ENCODE measurements around the gene DNAJC18. TPM values are rescaled to one million over a fixed set of nuclear protein-coding genes. Genes with fewer than 3 reads are reported as not detected.

DNAJC18 gene
- total and polyA plus RNA-seq, 2 of the 4 experiments (the other 2 are of a cell fraction): 8.5 to 11.1 TPM

- Histone ChIP-seq H2BK120ac (ENCODE audit: low read depth, low read length) (no peak overlapping the region), H4K20me1 (ENCODE audit: insufficient read depth, low read length) (peaks cover 7% of the 10 kb centered on the region; the same call in 1 of the 2 replicates), H4K5ac (ENCODE audit: low read depth, low read length) (no peak overlapping the region), H3K9me1 (ENCODE audit: insufficient read depth, low read length) (peaks cover 15% of the 10 kb centered on the region), H3K56ac (ENCODE audit: extremely low read depth, insufficient read depth, low read length) (no peak overlapping the region), H4K8ac (ENCODE audit: low read depth in 2 of 2, low read length in 2 of 2) (no peak overlapping the region), H3K4ac (ENCODE audit: low read depth, low read length) (no peak overlapping the region), H3K4me3 (ENCODE audit: insufficient read depth, low read depth, low read length) (no peak overlapping the region), H3K36me3 (ENCODE audit: control insufficient read depth, insufficient read depth, low read length) (peaks cover 21% of the 10 kb centered on the region; the same call in 1 of the 2 replicates), H2BK5ac (ENCODE audit: low read depth, low read length, poor library complexity, severe bottlenecking) (no peak overlapping the region), H2BK20ac (ENCODE audit: low read depth, low read length) (no peak overlapping the region), H3K14ac (replicated peaks; ENCODE audit: low read depth, low read length) (no peak overlapping the region), H3K4me1 (ENCODE audit: control insufficient read depth, insufficient read depth, low read length) (peaks cover 2% of the 10 kb centered on the region; the same call in 1 of the 2 replicates), H3K79me1 (ENCODE audit: low read depth in 1 of 2, low read length in 2 of 2) (peaks cover 0 to 8% of the 10 kb centered on the region in 2 experiments; a peak in 2 of 4 replicates), H2AK5ac (ENCODE audit: low read depth, low read length) (no peak overlapping the region), H3K23ac (ENCODE audit: low read depth, low read length) (no peak overlapping the region), H2AFZ (replicated peaks; ENCODE audit: low read length, poor library complexity) (no peak overlapping the region), H3K4me2 (ENCODE audit: low read depth, low read length) (no peak overlapping the region), H2BK15ac (ENCODE audit: low read depth, low read length) (no peak overlapping the region), H3K18ac (ENCODE audit: low read depth, low read length) (no peak overlapping the region), H3K9me3 (ENCODE audit: control insufficient read depth, insufficient read depth, low read length) (no peaks in the 10 kb centered on the region), H3K27ac (ENCODE audit: insufficient read depth, low read length) (no peak overlapping the region), H3K9ac (ENCODE audit: low read depth, low read length) (no peak overlapping the region), H2AK9ac (replicated peaks; ENCODE audit: low read depth, low read length, poor library complexity) (no peak overlapping the region), H3K27me3 (ENCODE audit: control insufficient read depth, insufficient read depth, low read length) (no peaks in the 10 kb centered on the region), H4K91ac (ENCODE audit: insufficient read depth, low read depth, low read length) (no peak overlapping the region)
- WGBS, 2 experiments (ENCODE audit: extremely low coverage in 2 of 2, insufficient read length in 1 of 2): 92% methylated on average over 2 of the region's 3 CpGs; no CpG with 5 or more reads in 1 of the 2 experiments
- intact Hi-C loops (cut with micrococcal nuclease) (no loop called here), in situ Hi-C loops (cut with MboI; ENCODE audit: low sequenced_read_pairs) (no loop called here), dilution Hi-C loops (cut with HindIII; ENCODE audit: low sequenced_read_pairs, unreplicated experiment) (no loop called here)
- POLR2A ChIA-PET (ENCODE audit: unreplicated experiment): no interaction called here
- CTCF ChIA-PET: no interaction called here
- TF ChIP-seq CHD1 (IDR thresholded peaks at IDR 0.05; ENCODE audit: low read depth, low read length) (no peak), SMC3 (IDR thresholded peaks at IDR 0.05; ENCODE audit: low read depth, low read length) (no peak), MAZ (IDR thresholded peaks at IDR 0.05; ENCODE audit: borderline replicate concordance, low read depth, low read length) (no peak), BHLHE40 (IDR thresholded peaks at IDR 0.05; ENCODE audit: low read depth, low read length) (no peak), MAFK (IDR thresholded peaks at IDR 0.05; ENCODE audit: low read depth, low read length) (no peak), FOS (IDR thresholded peaks at IDR 0.05; ENCODE audit: low read depth, low read length) (no peak), ELK1 (IDR thresholded peaks at IDR 0.05; ENCODE audit: borderline replicate concordance, low read depth, low read length) (no peak), USF2 (IDR thresholded peaks at IDR 0.05; ENCODE audit: low read depth, low read length) (no peak), RAD21 (IDR thresholded peaks at IDR 0.05; ENCODE audit: low read length) (no peak), NFE2L2 (IDR thresholded peaks at IDR 0.05; ENCODE audit: low read depth, low read length) (no peak), MXI1 (IDR thresholded peaks at IDR 0.05; ENCODE audit: borderline replicate concordance, low read depth, low read length) (no peak), CTCF (conservative IDR thresholded peaks at IDR 0.05; ENCODE audit: low read depth, low read length) (no peak), CEBPB (IDR thresholded peaks at IDR 0.05; ENCODE audit: low read depth, low read length) (no peak), POLR2A (IDR thresholded peaks at IDR 0.05; ENCODE audit: low read depth, low read length) (no peak), RFX5 (IDR thresholded peaks at IDR 0.05; ENCODE audit: low read depth, low read length) (no peak)
- DNase-seq: no peak
- BruUV-seq (replicated peaks): no TSS peak
- no peak for ATAC-seq (ENCODE audit: low read depth)
Measured at GRCh38 chr5:139377226-139377625, 62.1 kb downstream of the DNAJC18 start.
